PC-9 (cell line): ENCODE measurements around the gene MXRA5. TPM values are rescaled to one million over a fixed set of nuclear protein-coding genes. Genes with fewer than 3 reads are reported as not detected.

ENCODE experiments used
- Bru-seq: library from RNA; stranded (reverse); fragments of 400-500 nt; gene quantifications from one replicate; lab custom pipeline; 2021; lab: Mats Ljungman, UMichigan
- BruChase-seq, 2 experiments: library from RNA; stranded (reverse); fragments of 400-500 nt; gene quantifications; one replicate each; lab custom pipeline; 2021; lab: Mats Ljungman, UMichigan
- BruUV-seq: library from RNA; stranded (reverse); fragments of 400-500 nt; replicated peaks from 2 replicates; lab custom pipeline; 2021; lab: Mats Ljungman, UMichigan
- CTCF ChIA-PET: fragments of 300-600 bp; sonication (Branson Sonifier 250); formaldehyde crosslinking; loops from one replicate; lab custom pipeline; 2022; ENCODE audit warnings: antibody characterized with exemption; lab: Charles Lee
- POLR2A ChIA-PET: fragments of 300-600 bp; sonication (Branson Sonifier 250); formaldehyde crosslinking; loops from one replicate; lab custom pipeline; 2022; ENCODE audit warnings: antibody characterized with exemption; ENCODE audit not compliant: unreplicated experiment; lab: Charles Lee
- DNase-seq, 2 experiments: peaks; one replicate each; pipeline versions ENCODE4 v3.0.0 to v3.0.0-alpha.2; 2015 to 2022; ENCODE audit warnings: mixed read lengths in 1 of 2
- H2AFZ ChIP-seq: fragments of 200-600 bp; sonication (generic); 2 replicates; pipeline ENCODE4 v1.8.1; 2017; ENCODE audit warnings: antibody characterized with exemption
- H3F3A ChIP-seq: fragments of 200-600 bp; sonication (generic); 2 replicates; pipeline ENCODE4 v1.8.1; 2017; ENCODE audit warnings: antibody characterized with exemption, mild to moderate bottlenecking, low read depth; ENCODE audit not compliant: insufficient read depth
- H3K27ac ChIP-seq: fragments of 200-600 bp; sonication (generic); 2 replicates; pipeline ENCODE4 v1.6.1; 2016; ENCODE audit warnings: mixed run types
- H3K27me3 ChIP-seq: fragments of 200-600 bp; sonication (generic); 2 replicates; pipeline ENCODE4 v1.6.1; 2016; ENCODE audit warnings: low read depth, mixed run types; ENCODE audit not compliant: insufficient read depth
- H3K36me3 ChIP-seq: fragments of 200-600 bp; sonication (generic); 2 replicates; pipeline ENCODE4 v1.6.1; 2016; ENCODE audit warnings: low read depth, mixed run types
- H3K4me1 ChIP-seq: fragments of 200-600 bp; sonication (generic); replicated peaks from 2 replicates; pipeline ENCODE4 v1.6.1; 2016; ENCODE audit warnings: mixed run types; ENCODE audit not compliant: insufficient read depth
- H3K4me2 ChIP-seq: fragments of 200-600 bp; sonication (generic); 2 replicates; pipeline ENCODE4 v1.6.1; 2017; ENCODE audit warnings: mixed run types
- H3K4me3 ChIP-seq: fragments of 200-600 bp; sonication (generic); 2 replicates; pipeline ENCODE4 v1.6.1; 2016; ENCODE audit warnings: mixed run types
- H3K79me2 ChIP-seq: fragments of 200-600 bp; sonication (generic); 2 replicates; pipeline ENCODE4 v1.6.1; 2017; ENCODE audit warnings: low read depth, mixed run types
- H3K9me2 ChIP-seq: fragments of 200-600 bp; sonication (generic); 2 replicates; pipeline ENCODE4 v1.8.1; 2017; ENCODE audit warnings: mild to moderate bottlenecking; ENCODE audit not compliant: insufficient read depth
- H3K9me3 ChIP-seq: fragments of 200-600 bp; sonication (generic); 2 replicates; pipeline ENCODE4 v1.8.1; 2016; ENCODE audit warnings: low read depth; ENCODE audit not compliant: insufficient read depth
- H4K20me1 ChIP-seq: fragments of 200-600 bp; sonication (generic); 2 replicates; pipeline ENCODE4 v1.8.1; 2017; ENCODE audit not compliant: insufficient read depth
- EZH2 ChIP-seq: fragments of 200-600 bp; sonication (generic); IDR thresholded peaks from 2 replicates; pipeline ENCODE4 v1.8.0; 2017; ENCODE audit warnings: antibody characterized with exemption, low read depth
- intact Hi-C: fragments of 100-400 bp; cut with micrococcal nuclease; formaldehyde crosslinking; loops from one replicate; pipeline ENCODE4 v1.10.0; 2022; ENCODE audit not compliant: unreplicated experiment
- long read RNA-seq: library from polyadenylated mRNA; stranded (forward); transcript quantifications from one replicate; pipeline ENCODE4 v2.0.0, GENCODE V29; 2022
- total RNA-seq: library from RNA; stranded (reverse); gene quantifications from 2 replicates; pipeline ENCODE4 v1.2.3, GENCODE V29; 2021
- TF ChIP-seq, protein P1 (sequence below): fragments of 200-600 bp; sonication (generic); conservative IDR thresholded peaks from 2 replicates; pipeline ENCODE4 v1.6.1; 2017; ENCODE audit warnings: mixed run types, antibody characterized with exemption, mild to moderate bottlenecking, moderate library complexity

The MXRA5 gene, protein sequence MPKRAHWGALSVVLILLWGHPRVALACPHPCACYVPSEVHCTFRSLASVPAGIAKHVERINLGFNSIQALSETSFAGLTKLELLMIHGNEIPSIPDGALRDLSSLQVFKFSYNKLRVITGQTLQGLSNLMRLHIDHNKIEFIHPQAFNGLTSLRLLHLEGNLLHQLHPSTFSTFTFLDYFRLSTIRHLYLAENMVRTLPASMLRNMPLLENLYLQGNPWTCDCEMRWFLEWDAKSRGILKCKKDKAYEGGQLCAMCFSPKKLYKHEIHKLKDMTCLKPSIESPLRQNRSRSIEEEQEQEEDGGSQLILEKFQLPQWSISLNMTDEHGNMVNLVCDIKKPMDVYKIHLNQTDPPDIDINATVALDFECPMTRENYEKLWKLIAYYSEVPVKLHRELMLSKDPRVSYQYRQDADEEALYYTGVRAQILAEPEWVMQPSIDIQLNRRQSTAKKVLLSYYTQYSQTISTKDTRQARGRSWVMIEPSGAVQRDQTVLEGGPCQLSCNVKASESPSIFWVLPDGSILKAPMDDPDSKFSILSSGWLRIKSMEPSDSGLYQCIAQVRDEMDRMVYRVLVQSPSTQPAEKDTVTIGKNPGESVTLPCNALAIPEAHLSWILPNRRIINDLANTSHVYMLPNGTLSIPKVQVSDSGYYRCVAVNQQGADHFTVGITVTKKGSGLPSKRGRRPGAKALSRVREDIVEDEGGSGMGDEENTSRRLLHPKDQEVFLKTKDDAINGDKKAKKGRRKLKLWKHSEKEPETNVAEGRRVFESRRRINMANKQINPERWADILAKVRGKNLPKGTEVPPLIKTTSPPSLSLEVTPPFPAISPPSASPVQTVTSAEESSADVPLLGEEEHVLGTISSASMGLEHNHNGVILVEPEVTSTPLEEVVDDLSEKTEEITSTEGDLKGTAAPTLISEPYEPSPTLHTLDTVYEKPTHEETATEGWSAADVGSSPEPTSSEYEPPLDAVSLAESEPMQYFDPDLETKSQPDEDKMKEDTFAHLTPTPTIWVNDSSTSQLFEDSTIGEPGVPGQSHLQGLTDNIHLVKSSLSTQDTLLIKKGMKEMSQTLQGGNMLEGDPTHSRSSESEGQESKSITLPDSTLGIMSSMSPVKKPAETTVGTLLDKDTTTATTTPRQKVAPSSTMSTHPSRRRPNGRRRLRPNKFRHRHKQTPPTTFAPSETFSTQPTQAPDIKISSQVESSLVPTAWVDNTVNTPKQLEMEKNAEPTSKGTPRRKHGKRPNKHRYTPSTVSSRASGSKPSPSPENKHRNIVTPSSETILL (N-terminal part only)
- not detected in 2 replicates for total RNA-seq
- Bru-seq, nascent RNA, result not detected
- not detected for BruChase-seq, experiment 1, labeled RNA remaining after a 2-hour chase
- not detected for BruChase-seq, experiment 2, labeled RNA remaining after a 6-hour chase
- long read RNA-seq, result 0 reads

DNA sequence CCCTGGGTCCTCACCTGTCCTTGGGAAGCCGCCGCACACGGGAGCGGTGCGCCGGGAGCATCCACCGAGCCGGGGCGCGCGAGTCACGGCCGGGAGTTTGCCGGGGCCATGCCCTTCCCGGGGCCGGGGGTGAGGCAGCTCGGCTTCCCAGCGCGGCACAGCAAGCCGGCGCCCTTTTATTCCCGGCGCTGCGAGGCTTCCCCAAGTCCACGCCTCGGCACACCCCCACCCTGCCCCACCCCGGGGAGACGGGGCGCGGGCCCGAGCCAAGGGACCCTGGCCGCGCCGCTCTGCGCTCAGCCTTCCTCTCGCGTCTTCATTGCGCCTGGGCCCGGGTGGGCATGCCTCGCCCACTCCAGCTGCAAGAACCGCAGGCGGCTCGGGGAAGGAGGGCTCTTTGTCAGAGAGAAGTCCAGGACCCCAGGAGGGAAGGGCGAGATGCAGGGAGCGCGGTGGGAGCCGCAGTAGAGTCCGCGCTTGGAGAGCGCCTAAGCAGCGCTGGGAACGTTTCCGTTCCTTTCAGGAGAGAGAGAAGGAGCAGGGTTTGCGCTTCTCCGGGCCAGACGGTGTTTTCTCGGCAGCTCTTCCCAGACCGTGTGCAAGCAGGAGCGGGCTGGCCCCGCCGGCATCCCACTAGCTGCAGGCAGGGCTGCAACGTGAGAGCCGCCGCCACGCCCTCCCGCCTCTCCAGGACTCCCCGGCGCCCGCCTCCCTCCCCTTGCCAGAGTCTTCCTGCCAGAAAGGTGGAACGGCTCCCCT, at the start of gene MXRA5:
TSS of gene MXRA5 (minus strand) at position 152 of the 759 bp plus-strand sequence. CDS start 2,819 bp downstream, outside the sequence.
- no peaks in the 10 kb centered on the region for H3K9me3 ChIP-seq
- H3K27me3 ChIP-seq, result peaks cover 18% of the 10 kb centered on the region
- H2AFZ ChIP-seq, result no peak within 1 kb of the TSS
- no TSS peak for BruUV-seq
- no peaks in the 10 kb centered on the region for H3K4me1 ChIP-seq
- H3K79me2 ChIP-seq, result no peaks in the 10 kb centered on the region
- TF ChIP-seq EZH2, result no peak
- TF ChIP-seq, protein P1, sequence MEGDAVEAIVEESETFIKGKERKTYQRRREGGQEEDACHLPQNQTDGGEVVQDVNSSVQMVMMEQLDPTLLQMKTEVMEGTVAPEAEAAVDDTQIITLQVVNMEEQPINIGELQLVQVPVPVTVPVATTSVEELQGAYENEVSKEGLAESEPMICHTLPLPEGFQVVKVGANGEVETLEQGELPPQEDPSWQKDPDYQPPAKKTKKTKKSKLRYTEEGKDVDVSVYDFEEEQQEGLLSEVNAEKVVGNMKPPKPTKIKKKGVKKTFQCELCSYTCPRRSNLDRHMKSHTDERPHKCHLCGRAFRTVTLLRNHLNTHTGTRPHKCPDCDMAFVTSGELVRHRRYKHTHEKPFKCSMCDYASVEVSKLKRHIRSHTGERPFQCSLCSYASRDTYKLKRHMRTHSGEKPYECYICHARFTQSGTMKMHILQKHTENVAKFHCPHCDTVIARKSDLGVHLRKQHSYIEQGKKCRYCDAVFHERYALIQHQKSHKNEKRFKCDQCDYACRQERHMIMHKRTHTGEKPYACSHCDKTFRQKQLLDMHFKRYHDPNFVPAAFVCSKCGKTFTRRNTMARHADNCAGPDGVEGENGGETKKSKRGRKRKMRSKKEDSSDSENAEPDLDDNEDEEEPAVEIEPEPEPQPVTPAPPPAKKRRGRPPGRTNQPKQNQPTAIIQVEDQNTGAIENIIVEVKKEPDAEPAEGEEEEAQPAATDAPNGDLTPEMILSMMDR, result no peak
- intact Hi-C loops, result no loop called here
- CTCF ChIA-PET, result no interaction called here
- no peaks in the 10 kb centered on the region for H3F3A ChIP-seq
- no peak within 1 kb of the TSS for H3K27ac ChIP-seq
- no peak within 1 kb of the TSS for H3K4me3 ChIP-seq
- no peaks in the 10 kb centered on the region for H3K36me3 ChIP-seq
- POLR2A ChIA-PET, result no interaction called here
- no peak within 1 kb of the TSS for H3K4me2 ChIP-seq
- DNase-seq, result no peak
- H4K20me1 ChIP-seq, result no peaks in the 10 kb centered on the region
- H3K9me2 ChIP-seq, result no peaks in the 10 kb centered on the region

DNA sequence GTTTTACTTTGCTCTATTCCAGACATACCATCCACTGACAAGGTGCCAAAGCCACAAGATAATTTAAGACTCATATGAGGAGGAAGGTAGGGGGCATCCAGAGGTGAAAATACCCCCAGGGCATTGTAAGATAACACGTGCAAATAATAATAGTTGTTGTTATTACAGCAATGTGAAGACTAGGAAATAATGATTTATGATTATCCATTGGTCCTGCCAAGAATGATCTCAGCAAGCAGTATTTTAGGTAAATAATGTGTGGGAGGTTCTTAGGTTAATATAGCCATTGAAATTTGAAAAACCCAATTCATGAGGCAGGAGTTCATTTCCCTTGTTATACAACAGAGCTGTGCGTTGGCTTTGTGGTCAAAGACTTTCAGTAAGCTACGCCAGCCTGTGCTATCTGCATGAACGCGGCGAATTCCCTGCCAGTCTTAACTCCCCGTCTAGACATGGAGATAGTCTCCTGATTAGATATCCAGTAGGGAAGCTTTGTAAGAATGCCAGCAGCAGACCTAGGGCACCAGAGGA, 47.2 kb upstream of the MXRA5 start:
- Histone ChIP-seq H3K27me3 (peaks cover 40% of the 10 kb centered on the region), H3K9me2 (no peaks in the 10 kb centered on the region), H3K79me2 (no peaks in the 10 kb centered on the region), H3K27ac (no peak overlapping the region), H3F3A (no peaks in the 10 kb centered on the region), H3K4me2 (no peak overlapping the region), H4K20me1 (no peaks in the 10 kb centered on the region), H3K4me1 (no peaks in the 10 kb centered on the region), H3K9me3 (no peaks in the 10 kb centered on the region), H2AFZ (no peak overlapping the region), H3K36me3 (no peaks in the 10 kb centered on the region), H3K4me3 (no peak overlapping the region)
- DNase-seq, result no peak
- no peak for TF ChIP-seq EZH2
- TF ChIP-seq, protein P1, result no peak
- intact Hi-C loops, result no loop called here
- no TSS peak for BruUV-seq
- ChIA-PET POLR2A (no interaction called here), CTCF (no interaction called here)
